Thyroid gland (tissue), 4 donors: ENCODE results near the gene KCNMA1. TPM values are rescaled to one million over a fixed set of nuclear protein-coding genes. Genes with fewer than 3 reads are reported as not detected.

ENCODE experiments used
- DNase-seq, 2 donors: peaks; one replicate each; pipeline ENCODE4 v3.0.0-alpha.2; 2019
- H3K27ac ChIP-seq, 3 donors: fragments of 200-600 bp; sonication (generic); 1 replicate in 2 of 3; 2 replicates in 1 of 3; pipeline ENCODE4 v1.5.1; 2016 to 2019; ENCODE audit warnings: mild to moderate bottlenecking in 1 of 3, moderate library complexity in 1 of 3
- H3K27me3 ChIP-seq: fragments of 200-600 bp; sonication (generic); one replicate; pipeline ENCODE4 v1.5.1; 2019
- H3K36me3 ChIP-seq, 2 donors: fragments of 200-600 bp; sonication (generic); one replicate each; pipeline ENCODE4 v1.5.1; 2016 to 2019
- H3K4me1 ChIP-seq, 2 donors: fragments of 200-600 bp; sonication (generic); one replicate each; pipeline ENCODE4 v1.5.1; 2017 to 2019
- H3K4me3 ChIP-seq, 3 donors: fragments of 200-600 bp; sonication (generic); replicated peaks in 1 of 3; 1 replicate in 2 of 3; 2 replicates in 1 of 3; pipeline ENCODE4 v1.5.1; 2016; ENCODE audit warnings: mild to moderate bottlenecking in 1 of 3
- H3K9me3 ChIP-seq: fragments of 200-600 bp; sonication (generic); one replicate; pipeline ENCODE4 v1.5.1; 2017
- POLR2A ChIP-seq, 2 donors: fragments of 450-650 bp; IDR thresholded peaks; one replicate each; pipeline ENCODE4 v1.6.1; 2017; ENCODE audit warnings: antibody characterized with exemption in 2 of 2, mild to moderate bottlenecking in 2 of 2, moderate library complexity in 1 of 2
- WGBS, 2 donors: methylation state at CpG; one replicate each; pipeline ENCODE4 v1.1.5; 2017; 5-methylcytosine and 5-hydroxymethylcytosine counted together
- intact Hi-C: fragments of 100-400 bp; cut with DNase I; formaldehyde crosslinking; loops from one replicate; pipeline ENCODE4 v1.15.1; 2023
- total RNA-seq, 4 donors: library from RNA; depleted of rRNA; stranded (reverse); fragments of >200 nt; gene quantifications; one replicate each; pipeline ENCODE4 v1.2.3, GENCODE V29; 2016
- TF ChIP-seq, protein P1 (sequence below), 6 experiments: fragments of 200-600 bp in 3 of 6; fragments of 450-650 bp in 3 of 6; sonication (generic) in 3 of 6; IDR thresholded peaks; one replicate each; pipeline ENCODE4 v1.5.1; 2016 to 2019; ENCODE audit warnings: antibody characterized with exemption in 6 of 6, mild to moderate bottlenecking in 2 of 6, inconsistent platforms in 1 of 6, moderate library complexity in 1 of 6

Gene KCNMA1
- total RNA-seq, 4 donors from 2014 or later = 2.5 to 5.1 (median 3.6) TPM

GRCh38 chr10:77581738-77582137, 55.9 kb downstream of the KCNMA1 start:
- Histone ChIP-seq H3K27ac (no peak overlapping the region), H3K36me3 (no peaks in the 10 kb centered on the region), H3K27me3 (no peaks in the 10 kb centered on the region), H3K9me3 (no peaks in the 10 kb centered on the region), H3K4me1 (peaks cover 0 to 2% of the 10 kb centered on the region in 2 donors), H3K4me3 (no peak overlapping the region)
- WGBS, 2 donors = 91 to 94% methylated on average over 4 of the region's 4 CpGs
- TF ChIP-seq, protein P1, sequence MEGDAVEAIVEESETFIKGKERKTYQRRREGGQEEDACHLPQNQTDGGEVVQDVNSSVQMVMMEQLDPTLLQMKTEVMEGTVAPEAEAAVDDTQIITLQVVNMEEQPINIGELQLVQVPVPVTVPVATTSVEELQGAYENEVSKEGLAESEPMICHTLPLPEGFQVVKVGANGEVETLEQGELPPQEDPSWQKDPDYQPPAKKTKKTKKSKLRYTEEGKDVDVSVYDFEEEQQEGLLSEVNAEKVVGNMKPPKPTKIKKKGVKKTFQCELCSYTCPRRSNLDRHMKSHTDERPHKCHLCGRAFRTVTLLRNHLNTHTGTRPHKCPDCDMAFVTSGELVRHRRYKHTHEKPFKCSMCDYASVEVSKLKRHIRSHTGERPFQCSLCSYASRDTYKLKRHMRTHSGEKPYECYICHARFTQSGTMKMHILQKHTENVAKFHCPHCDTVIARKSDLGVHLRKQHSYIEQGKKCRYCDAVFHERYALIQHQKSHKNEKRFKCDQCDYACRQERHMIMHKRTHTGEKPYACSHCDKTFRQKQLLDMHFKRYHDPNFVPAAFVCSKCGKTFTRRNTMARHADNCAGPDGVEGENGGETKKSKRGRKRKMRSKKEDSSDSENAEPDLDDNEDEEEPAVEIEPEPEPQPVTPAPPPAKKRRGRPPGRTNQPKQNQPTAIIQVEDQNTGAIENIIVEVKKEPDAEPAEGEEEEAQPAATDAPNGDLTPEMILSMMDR (IDR thresholded peaks at IDR 0.05) = no peak
- intact Hi-C loops = no loop called here
- DNase-seq = no peak

DNA sequence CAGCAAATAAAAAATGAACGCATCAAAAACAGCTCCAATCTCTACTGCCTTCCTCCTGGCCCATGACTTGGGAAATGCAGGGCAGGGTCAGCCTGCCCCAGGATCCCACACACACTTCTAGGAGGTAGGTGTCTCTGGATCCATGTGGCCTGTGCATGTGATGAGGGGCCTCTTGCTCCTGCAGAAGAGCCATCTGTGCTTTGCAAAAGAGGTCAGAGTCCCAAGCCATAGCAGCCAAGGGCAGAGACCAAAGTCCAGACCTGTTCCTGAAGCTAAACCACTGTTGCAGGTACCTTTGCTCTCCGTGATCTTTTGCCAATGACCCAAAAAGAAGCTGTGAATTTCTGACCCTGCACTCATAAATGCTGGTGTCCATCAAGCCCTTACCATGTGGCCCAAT, 57.1 kb downstream of the KCNMA1 start:
- intact Hi-C loops = no loop called here
- no peak overlapping the region for H3K27ac ChIP-seq
- no peak for DNase-seq
- WGBS, 2 donors = 90% methylated on average over 2 of the region's 2 CpGs
- TF ChIP-seq, protein P1 (IDR thresholded peaks at IDR 0.05) = no peak
- TF ChIP-seq POLR2A (IDR thresholded peaks at IDR 0.05) = no peak
- no peaks in the 10 kb centered on the region for H3K4me1 ChIP-seq
- no peak overlapping the region for H3K4me3 ChIP-seq
- no peaks in the 10 kb centered on the region for H3K9me3 ChIP-seq
- no peaks in the 10 kb centered on the region for H3K27me3 ChIP-seq
- no peaks in the 10 kb centered on the region for H3K36me3 ChIP-seq

DNA sequence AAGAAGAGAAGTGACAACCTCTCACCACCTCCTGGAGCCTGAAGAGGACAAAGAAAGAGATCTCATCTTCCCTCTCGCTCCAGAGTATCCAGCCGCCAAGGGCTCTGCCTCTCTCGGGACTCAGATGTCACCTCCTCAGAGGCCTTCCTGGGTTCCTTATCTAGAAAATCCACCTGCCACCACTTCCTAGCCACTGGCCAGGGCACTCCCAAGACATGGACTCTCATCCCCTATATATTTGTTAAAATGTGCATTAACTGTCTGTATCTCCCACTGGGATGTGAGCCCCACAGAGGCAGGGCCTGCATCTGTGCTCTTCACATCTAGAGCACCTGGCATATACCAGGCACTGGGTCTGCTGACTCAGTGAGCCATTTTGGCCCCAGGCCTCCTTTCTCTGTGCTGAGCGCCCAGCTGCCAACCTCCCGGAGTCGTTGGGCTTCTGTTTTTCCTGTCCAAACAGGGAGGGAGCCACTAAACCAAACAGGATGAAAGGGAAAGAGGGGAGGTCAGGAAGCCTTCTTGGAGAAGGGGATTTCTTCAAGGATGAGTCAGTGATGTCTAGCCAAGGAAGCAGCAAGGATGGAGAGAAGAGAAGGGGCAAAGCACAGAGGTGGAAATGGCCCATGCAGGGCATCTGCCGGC, 58.9 kb downstream of the KCNMA1 start:
- Histone ChIP-seq H3K4me3 (no peak overlapping the region), H3K27ac (no peak overlapping the region), H3K9me3 (no peaks in the 10 kb centered on the region), H3K36me3 (no peaks in the 10 kb centered on the region), H3K27me3 (no peaks in the 10 kb centered on the region), H3K4me1 (no peaks in the 10 kb centered on the region)
- 78 to 87% methylated on average over 7 of the region's 7 CpGs for WGBS, 2 donors
- DNase-seq = no peak
- no peak for TF ChIP-seq POLR2A (IDR thresholded peaks at IDR 0.05)
- TF ChIP-seq, protein P1 (IDR thresholded peaks at IDR 0.05) = no peak
- intact Hi-C loops = no loop called here

DNA sequence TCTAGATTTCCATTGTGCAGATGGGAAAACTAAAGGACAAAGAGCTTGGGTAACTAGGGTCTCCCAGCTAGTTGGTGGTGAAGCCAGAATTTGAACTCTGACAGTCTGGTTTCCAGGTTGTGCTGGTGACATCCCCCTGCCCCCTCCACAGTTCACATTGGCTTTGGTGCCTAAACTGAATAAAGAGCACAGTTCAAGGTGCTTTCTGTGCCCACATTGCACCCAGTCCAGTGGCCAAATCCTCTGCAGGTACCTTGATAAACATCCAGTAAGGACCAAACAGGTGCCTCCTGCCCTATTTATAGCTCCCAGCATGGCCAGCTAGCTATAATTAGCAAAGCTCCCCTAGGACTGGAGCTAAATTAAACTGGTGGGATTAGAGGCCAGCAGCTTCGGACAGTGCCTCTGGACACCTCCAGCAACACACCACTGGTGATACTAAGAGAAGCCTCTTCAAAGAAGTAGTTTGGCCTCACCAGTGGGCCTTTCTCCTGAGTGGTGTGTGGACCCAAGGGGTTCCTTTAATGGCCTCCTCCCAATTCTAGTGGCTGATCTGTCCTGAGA, 59.9 kb downstream of the KCNMA1 start:
- no peaks in the 10 kb centered on the region for H3K9me3 ChIP-seq
- H3K36me3 ChIP-seq = no peaks in the 10 kb centered on the region
- DNase-seq = no peak
- no peak overlapping the region for H3K27ac ChIP-seq
- no peak for TF ChIP-seq POLR2A (IDR thresholded peaks at IDR 0.05)
- TF ChIP-seq, protein P1 (IDR thresholded peaks at IDR 0.05) = no peak
- 40 to 89% methylated on average over 1 of the region's 1 CpG for WGBS, 2 donors
- H3K27me3 ChIP-seq = no peaks in the 10 kb centered on the region
- no peak overlapping the region for H3K4me3 ChIP-seq
- H3K4me1 ChIP-seq = no peaks in the 10 kb centered on the region
- intact Hi-C loops = no loop called here

DNA sequence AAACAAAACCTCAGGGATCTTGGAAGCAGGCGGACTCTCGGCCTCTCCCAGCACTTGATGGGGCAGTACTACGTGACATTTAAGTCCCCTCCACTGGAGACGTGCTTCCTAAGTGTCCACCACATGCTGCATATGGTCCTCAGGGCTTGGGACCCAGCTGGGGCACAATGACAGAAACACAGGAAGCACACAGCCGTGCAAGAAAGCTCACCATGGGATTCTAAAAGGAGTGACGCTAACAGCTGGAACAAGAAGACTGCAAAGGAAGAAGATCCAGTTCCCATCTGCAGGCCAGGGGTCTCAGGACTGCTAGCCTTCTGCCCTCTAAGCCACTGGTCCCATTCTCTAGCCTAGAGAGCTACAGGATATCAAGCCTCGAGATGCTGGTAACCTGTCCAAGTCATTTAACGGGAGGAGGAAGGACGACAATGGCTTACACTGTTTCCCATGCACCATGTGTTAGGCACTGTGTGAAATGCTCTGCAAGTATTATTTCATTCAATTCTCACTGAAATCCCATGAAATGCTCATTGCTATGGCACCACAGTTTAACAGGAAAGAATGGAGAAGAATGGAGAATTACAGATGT, 61.1 kb downstream of the KCNMA1 start:
- no peaks in the 10 kb centered on the region for H3K36me3 ChIP-seq
- intact Hi-C loops = no loop called here
- H3K27me3 ChIP-seq = no peaks in the 10 kb centered on the region
- H3K4me1 ChIP-seq = no peaks in the 10 kb centered on the region
- H3K4me3 ChIP-seq = no peak overlapping the region
- TF ChIP-seq, protein P1 (IDR thresholded peaks at IDR 0.05) = no peak
- 85 to 87% methylated on average over 9 of the region's 9 CpGs for WGBS, 2 donors
- no peaks in the 10 kb centered on the region for H3K9me3 ChIP-seq
- DNase-seq = no peak
- H3K27ac ChIP-seq = no peak overlapping the region
